GM21786 (cell line): ENCODE measurements around the gene SLC12A7.

ENCODE experiments used
- ATAC-seq: cut with Tn5 transposase; IDR thresholded peaks from one replicate; pipeline ENCODE4 v1.9.1; 2021; ENCODE audit not compliant: unreplicated experiment

SLC12A7 gene

GRCh38 chr5:1038417-1039209 is 73.2 kb downstream of the SLC12A7 start:
- ATAC-seq, result no peak

GRCh38 chr5:1037671-1038416 is 74.0 kb downstream of the SLC12A7 start:
- ATAC-seq, result no peak

GRCh38 chr5:1037123-1037670 is 74.7 kb downstream of the SLC12A7 start:
- ATAC-seq, result no peak

GRCh38 chr5:1036504-1037122 is 75.2 kb downstream of the SLC12A7 start:
- ATAC-seq, result no peak

- no peak for ATAC-seq
These were observed 76.2 kb downstream of the SLC12A7 start for GRCh38 chr5:1035421-1036405.

GRCh38 chr5:1034986-1035385 is 76.9 kb downstream of the SLC12A7 start:
- no peak for ATAC-seq

- no peak for ATAC-seq
These were observed 77.4 kb downstream of the SLC12A7 start for GRCh38 chr5:1034421-1034905.

- ATAC-seq, result no peak
These were observed 78.0 kb downstream of the SLC12A7 start for GRCh38 chr5:1033606-1034420.

GRCh38 chr5:1033178-1033577 is 78.7 kb downstream of the SLC12A7 start:
- no peak for ATAC-seq

GRCh38 chr5:1032551-1033027 is 79.3 kb downstream of the SLC12A7 start:
- ATAC-seq, result no peak

- ATAC-seq, result no peak
These were observed 79.9 kb downstream of the SLC12A7 start for GRCh38 chr5:1032011-1032410.

- ATAC-seq, result no peak
These were observed 80.4 kb downstream of the SLC12A7 start for GRCh38 chr5:1031306-1031959.

GRCh38 chr5:1030801-1031271 is 81.0 kb downstream of the SLC12A7 start:
- no peak for ATAC-seq

- ATAC-seq, result no peak
These were observed 81.8 kb downstream of the SLC12A7 start for GRCh38 chr5:1029945-1030625.

- ATAC-seq, result no peak
These were observed 82.5 kb downstream of the SLC12A7 start for GRCh38 chr5:1029282-1029944.

GRCh38 chr5:1028481-1029281 is 83.2 kb downstream of the SLC12A7 start:
- ATAC-seq, result no peak
